NCI-H146 treated with DMSO at 0.1 percent for 48 hours (cell line): ENCODE results near the gene RHBDL1.
"Not testable (repeated sequence)": the region's sequence is repeated elsewhere in the genome, so short reads cannot be mapped to it uniquely, and the experiment has no call there.

Source experiments
- DNase-seq: peaks from one replicate; lab custom pipeline; 2025; ENCODE audit not compliant: unreplicated experiment; lab: John Stamatoyannopoulos, UW

RHBDL1 gene

GRCh38 chr16:704047-704446, 28.6 kb downstream of the RHBDL1 start:
- DNase-seq = no peak

GRCh38 chr16:704552-705380, 29.3 kb downstream of the RHBDL1 start:
- DNase-seq = no peak

GRCh38 chr16:705431-706188, 30.1 kb downstream of the RHBDL1 start, which contains the start of gene FBXL16:
Gene FBXL16 (minus strand): TSS chr16:705801. CDS start chr16:697405, 8,396 bp downstream.
- peak; percentile 66 for DNase-seq

GRCh38 chr16:706189-707061, 31.0 kb downstream of the RHBDL1 start:
- DNase-seq = peak; percentile 28

- peak; percentile 49 for DNase-seq
Measured at GRCh38 chr16:707062-707538, 31.6 kb downstream of the RHBDL1 start.

- no peak for DNase-seq
Measured at GRCh38 chr16:708019-708418, 32.5 kb downstream of the RHBDL1 start.

- no peak for DNase-seq
Measured at GRCh38 chr16:708959-709358, 33.5 kb downstream of the RHBDL1 start.

GRCh38 chr16:709566-710499, 34.4 kb downstream of the RHBDL1 start:
- peak; percentile 90 for DNase-seq

GRCh38 chr16:710500-711075, 35.1 kb downstream of the RHBDL1 start:
- no peak for DNase-seq

- no peak for DNase-seq
Measured at GRCh38 chr16:711084-711483, 35.6 kb downstream of the RHBDL1 start.

GRCh38 chr16:711548-712320, 36.3 kb downstream of the RHBDL1 start:
- DNase-seq = peak; percentile 55

GRCh38 chr16:712740-713250, 37.3 kb downstream of the RHBDL1 start:
- DNase-seq = not testable (repeated sequence)

GRCh38 chr16:714079-714478, 38.6 kb downstream of the RHBDL1 start:
- no peak for DNase-seq

GRCh38 chr16:714558-715476, 39.3 kb downstream of the RHBDL1 start, which contains the start of gene METRN:
Gene METRN (plus strand): TSS chr16:715118. CDS start chr16:715290, 172 bp downstream.
- peak; percentile 64 for DNase-seq

GRCh38 chr16:715477-716199, 40.2 kb downstream of the RHBDL1 start:
- no peak for DNase-seq

- peak; percentile 63 for DNase-seq
Measured at GRCh38 chr16:716200-716568, 40.7 kb downstream of the RHBDL1 start.
